ENCODE results near the gene HOOK2.
"Not testable (repeated sequence)": the region's sequence is repeated elsewhere in the genome, so short reads cannot be mapped to it uniquely, and the experiment has no call there.

The HOOK2 gene

GRCh38 chr19:12752056-12752781 lies 23.1 kb downstream of the HOOK2 start:
- DNase-seq (ENCODE audit: low read depth in 2 of 2) = no peak

GRCh38 chr19:12751635-12752034 lies 23.7 kb downstream of the HOOK2 start, which contains the start of gene BEST2:
Gene BEST2 (plus strand): TSS chr19:12751791. CDS start chr19:12752593, 802 bp downstream.
- no peak for DNase-seq (ENCODE audit: low read depth in 2 of 2)

GRCh38 chr19:12750851-12751250 lies 24.5 kb downstream of the HOOK2 start:
- DNase-seq (ENCODE audit: low read depth in 2 of 2) = no peak

- no peak for DNase-seq (ENCODE audit: low read depth in 2 of 2)
These were observed 25.3 kb downstream of the HOOK2 start for GRCh38 chr19:12749938-12750521.

- DNase-seq (ENCODE audit: low read depth in 2 of 2) = no peak
These were observed 26.9 kb downstream of the HOOK2 start for GRCh38 chr19:12748489-12748888.

GRCh38 chr19:12745166-12745897 lies 30.0 kb downstream of the HOOK2 start:
- no peak for DNase-seq (ENCODE audit: low read depth in 2 of 2)

GRCh38 chr19:12737835-12738351 lies 37.5 kb downstream of the HOOK2 start:
- DNase-seq (ENCODE audit: low read depth in 2 of 2) = no peak

- DNase-seq (ENCODE audit: low read depth in 2 of 2) = peak; percentile 55 to 69
These were observed 38.1 kb downstream of the HOOK2 start, which contains the start of gene GET3 for GRCh38 chr19:12736995-12737834. Gene GET3 (plus strand): TSS chr19:12737497. CDS start chr19:12737506, 9 bp downstream.

- peak in 1 of 2 experiments; percentile 61 for DNase-seq (ENCODE audit: low read depth in 2 of 2)
These were observed 41.8 kb downstream of the HOOK2 start for GRCh38 chr19:12733369-12734214.

- no peak for DNase-seq (ENCODE audit: low read depth in 2 of 2)
These were observed 44.0 kb downstream of the HOOK2 start for GRCh38 chr19:12731337-12731736.

- DNase-seq (ENCODE audit: low read depth in 2 of 2) = no peak
These were observed 45.3 kb downstream of the HOOK2 start for GRCh38 chr19:12730064-12730463.

- no peak for DNase-seq (ENCODE audit: low read depth in 2 of 2)
These were observed 47.5 kb downstream of the HOOK2 start for GRCh38 chr19:12727745-12728433.

GRCh38 chr19:12726988-12727316 lies 48.4 kb downstream of the HOOK2 start:
- DNase-seq (ENCODE audit: low read depth in 2 of 2) = no peak

- not testable (repeated sequence) for DNase-seq (ENCODE audit: low read depth in 2 of 2)
These were observed 49.7 kb downstream of the HOOK2 start for GRCh38 chr19:12725612-12726011.

GRCh38 chr19:12723641-12724426 lies 51.5 kb downstream of the HOOK2 start, which contains the start of gene TNPO2:
Gene TNPO2 (minus strand): TSS chr19:12723932. CDS start chr19:12720977, 2,955 bp downstream.
- DNase-seq (ENCODE audit: low read depth in 2 of 2) = peak; percentile 61 to 76

GRCh38 chr19:12723381-12723640 lies 52.0 kb downstream of the HOOK2 start:
- no peak for DNase-seq (ENCODE audit: low read depth in 2 of 2)

- peak; percentile 83 to 91 for DNase-seq (ENCODE audit: low read depth in 2 of 2)
These were observed 52.6 kb downstream of the HOOK2 start for GRCh38 chr19:12722566-12723380.

Data from stimulated activated CD4-positive, alpha-beta T cell treated with anti-CD3 and anti-CD28 coated beads, Interleukin-12 subunit alpha, Interleukin-12 subunit beta, amount 100 ng/mL, for 24 hours (primary cell).